ENCODE results near the gene WRNIP1.

DNA sequence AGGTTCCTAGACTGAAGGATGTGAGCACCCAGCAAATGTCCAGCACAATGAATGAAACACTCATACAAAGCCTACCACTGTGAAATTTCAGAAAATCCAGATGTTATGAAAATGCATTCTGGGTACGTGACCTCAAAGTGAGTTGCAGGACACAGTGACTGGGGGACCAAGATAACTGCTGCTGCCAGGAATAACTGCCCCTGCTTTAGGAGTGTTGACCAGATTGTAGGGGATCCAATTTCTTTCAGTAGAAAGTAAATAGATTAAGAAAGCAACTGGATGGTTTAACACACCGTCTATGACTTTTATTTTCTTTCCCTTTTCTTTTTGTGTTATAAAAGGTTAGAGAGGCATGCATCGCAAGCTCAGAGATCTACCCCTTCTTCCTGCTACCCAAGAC is 44.0 kb upstream of the WRNIP1 start:
- TF ChIP-seq, protein P1, sequence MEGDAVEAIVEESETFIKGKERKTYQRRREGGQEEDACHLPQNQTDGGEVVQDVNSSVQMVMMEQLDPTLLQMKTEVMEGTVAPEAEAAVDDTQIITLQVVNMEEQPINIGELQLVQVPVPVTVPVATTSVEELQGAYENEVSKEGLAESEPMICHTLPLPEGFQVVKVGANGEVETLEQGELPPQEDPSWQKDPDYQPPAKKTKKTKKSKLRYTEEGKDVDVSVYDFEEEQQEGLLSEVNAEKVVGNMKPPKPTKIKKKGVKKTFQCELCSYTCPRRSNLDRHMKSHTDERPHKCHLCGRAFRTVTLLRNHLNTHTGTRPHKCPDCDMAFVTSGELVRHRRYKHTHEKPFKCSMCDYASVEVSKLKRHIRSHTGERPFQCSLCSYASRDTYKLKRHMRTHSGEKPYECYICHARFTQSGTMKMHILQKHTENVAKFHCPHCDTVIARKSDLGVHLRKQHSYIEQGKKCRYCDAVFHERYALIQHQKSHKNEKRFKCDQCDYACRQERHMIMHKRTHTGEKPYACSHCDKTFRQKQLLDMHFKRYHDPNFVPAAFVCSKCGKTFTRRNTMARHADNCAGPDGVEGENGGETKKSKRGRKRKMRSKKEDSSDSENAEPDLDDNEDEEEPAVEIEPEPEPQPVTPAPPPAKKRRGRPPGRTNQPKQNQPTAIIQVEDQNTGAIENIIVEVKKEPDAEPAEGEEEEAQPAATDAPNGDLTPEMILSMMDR (IDR thresholded peaks at IDR 0.05): no peak
- no peak for TF ChIP-seq POLR2A (IDR thresholded peaks at IDR 0.05)

Data from esophagus squamous epithelium (tissue), 4 donors.